ENCODE results near the gene CLTCL1. TPM values are rescaled to one million over a fixed set of nuclear protein-coding genes. Genes with fewer than 3 reads are reported as not detected.

The CLTCL1 gene
- total RNA-seq, 2 donors from 2014 or later, result 0.66 to 2.3 TPM

- Histone ChIP-seq H3K27ac (no peak overlapping the region), H3K4me1 (peaks cover 9% of the 10 kb centered on the region), H3K36me3 (replicated peaks in 1 of 2; ENCODE audit: insufficient read depth in 1 of 2, low read depth in 2 of 2) (no peaks in the 10 kb centered on the region), H3K9me3 (no peaks in the 10 kb centered on the region), H3K4me3 (no peak overlapping the region), H3K27me3 (peaks cover 0 to 21% of the 10 kb centered on the region in 2 donors)
- TF ChIP-seq, protein P1, sequence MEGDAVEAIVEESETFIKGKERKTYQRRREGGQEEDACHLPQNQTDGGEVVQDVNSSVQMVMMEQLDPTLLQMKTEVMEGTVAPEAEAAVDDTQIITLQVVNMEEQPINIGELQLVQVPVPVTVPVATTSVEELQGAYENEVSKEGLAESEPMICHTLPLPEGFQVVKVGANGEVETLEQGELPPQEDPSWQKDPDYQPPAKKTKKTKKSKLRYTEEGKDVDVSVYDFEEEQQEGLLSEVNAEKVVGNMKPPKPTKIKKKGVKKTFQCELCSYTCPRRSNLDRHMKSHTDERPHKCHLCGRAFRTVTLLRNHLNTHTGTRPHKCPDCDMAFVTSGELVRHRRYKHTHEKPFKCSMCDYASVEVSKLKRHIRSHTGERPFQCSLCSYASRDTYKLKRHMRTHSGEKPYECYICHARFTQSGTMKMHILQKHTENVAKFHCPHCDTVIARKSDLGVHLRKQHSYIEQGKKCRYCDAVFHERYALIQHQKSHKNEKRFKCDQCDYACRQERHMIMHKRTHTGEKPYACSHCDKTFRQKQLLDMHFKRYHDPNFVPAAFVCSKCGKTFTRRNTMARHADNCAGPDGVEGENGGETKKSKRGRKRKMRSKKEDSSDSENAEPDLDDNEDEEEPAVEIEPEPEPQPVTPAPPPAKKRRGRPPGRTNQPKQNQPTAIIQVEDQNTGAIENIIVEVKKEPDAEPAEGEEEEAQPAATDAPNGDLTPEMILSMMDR (IDR thresholded peaks at IDR 0.05), result no peak
- ATAC-seq, result no peak
- intact Hi-C loops (cut with DNase I), result no loop called here
- DNase-seq, result no peak
- 44 to 67% methylated on average over 9 to 11 of the region's 11 CpGs for WGBS, 2 donors
Measured at GRCh38 chr22:19152942-19153883, 138.3 kb downstream of the CLTCL1 start.

- Histone ChIP-seq H3K27me3 (peaks cover 0 to 21% of the 10 kb centered on the region in 2 donors), H3K27ac (no peak overlapping the region), H3K36me3 (replicated peaks in 1 of 2; ENCODE audit: insufficient read depth in 1 of 2, low read depth in 2 of 2) (no peaks in the 10 kb centered on the region), H3K4me3 (no peak overlapping the region), H3K4me1 (peaks cover 9% of the 10 kb centered on the region), H3K9me3 (no peaks in the 10 kb centered on the region)
- intact Hi-C loops (cut with DNase I), result no loop called here
- 47 to 59% methylated on average over 3 to 10 of the region's 10 CpGs for WGBS, 2 donors
- ATAC-seq, result no peak
- TF ChIP-seq, protein P1 (IDR thresholded peaks at IDR 0.05), result no peak
- TF ChIP-seq POLR2A (IDR thresholded peaks at IDR 0.05), result no peak
- DNase-seq, result no peak
Measured at GRCh38 chr22:19151329-19152191, 140.0 kb downstream of the CLTCL1 start.

- ATAC-seq, result no peak
- no peak overlapping the region for H3K4me3 ChIP-seq
- no peak for DNase-seq
- 9 to 17% methylated on average over 19 to 48 of the region's 68 CpGs for WGBS, 2 donors
- intact Hi-C loops (cut with DNase I), result no loop called here
- no peaks in the 10 kb centered on the region for H3K36me3 ChIP-seq (replicated peaks in 1 of 2; ENCODE audit: insufficient read depth in 1 of 2, low read depth in 2 of 2)
- no peak for TF ChIP-seq POLR2A (IDR thresholded peaks at IDR 0.05)
- TF ChIP-seq, protein P1 (IDR thresholded peaks at IDR 0.05), result no peak
- H3K27me3 ChIP-seq, result peaks cover 0 to 21% of the 10 kb centered on the region in 2 donors
- H3K4me1 ChIP-seq, result peaks cover 9% of the 10 kb centered on the region
- H3K27ac ChIP-seq, result no peak overlapping the region
- no peaks in the 10 kb centered on the region for H3K9me3 ChIP-seq
Measured at GRCh38 chr22:19150482-19151328, 140.8 kb downstream of the CLTCL1 start.

- H3K27ac ChIP-seq, result no peak within 1 kb of the TSS
- intact Hi-C loops (cut with DNase I), result loop anchor here (5.0 kb wide), 1 partner anchor 482 kb away; no protein-coding TSS in a partner anchor
- H3K4me1 ChIP-seq, result peaks cover 9% of the 10 kb centered on the region
- DNase-seq (no peak), ATAC-seq (no peak)
- H3K9me3 ChIP-seq, result no peaks in the 10 kb centered on the region
- no peak within 1 kb of the TSS for H3K4me3 ChIP-seq
- H3K27me3 ChIP-seq, result peaks cover 0 to 21% of the 10 kb centered on the region in 2 donors
- no peaks in the 10 kb centered on the region for H3K36me3 ChIP-seq (replicated peaks in 1 of 2; ENCODE audit: insufficient read depth in 1 of 2, low read depth in 2 of 2)
- 4% methylated on average over 57 of the region's 59 CpGs; no CpG with 5 or more reads in 1 of the 2 donors for WGBS, 2 donors
- TF ChIP-seq POLR2A (IDR thresholded peaks at IDR 0.05), result no peak
- TF ChIP-seq, protein P1 (IDR thresholded peaks at IDR 0.05), result no peak
Measured at GRCh38 chr22:19149991-19150390, 141.5 kb downstream of the CLTCL1 start, which contains the start of gene GSC2. Gene GSC2 (minus strand): TSS chr22:19150292. CDS start chr22:19150283, 9 bp downstream.
